NCI-H146 treated with DMSO at 0.1 percent for 48 hours (cell line): ENCODE data around the gene CCL25.

Source experiments
- DNase-seq: peaks from one replicate; lab custom pipeline; 2025; ENCODE audit not compliant: unreplicated experiment; lab: John Stamatoyannopoulos, UW

CCL25 gene

GRCh38 chr19:8109890-8110662, 57.5 kb downstream of the CCL25 start:
- no peak for DNase-seq

- DNase-seq = no peak
Measured at GRCh38 chr19:8110931-8111330, 58.4 kb downstream of the CCL25 start.

- DNase-seq = no peak
Measured at GRCh38 chr19:8111376-8111775, 58.8 kb downstream of the CCL25 start.
